ENCODE results near the gene RNF138.

Gene RNF138

GRCh38 chr18:32114293-32114942 is 22.7 kb downstream of the RNF138 start:
- TF ChIP-seq CTCF (IDR thresholded peaks at IDR 0.05) = no peak
- H3K27ac ChIP-seq = no peak overlapping the region

GRCh38 chr18:32122039-32122438 is 30.4 kb downstream of the RNF138 start:
- peaks cover 86% of the 10 kb centered on the region for H3K36me3 ChIP-seq
- H3K4me3 ChIP-seq (ENCODE audit: low read depth in 1 of 2, low read length in 1 of 2) = no peak overlapping the region
- no peak overlapping the region for H3K27ac ChIP-seq
- H3K27me3 ChIP-seq = no peaks in the 10 kb centered on the region
- no peaks in the 10 kb centered on the region for H3K9me3 ChIP-seq
- no peak for TF ChIP-seq CTCF (IDR thresholded peaks at IDR 0.05)
- no peaks in the 10 kb centered on the region for H3K4me1 ChIP-seq (ENCODE audit: control insufficient read depth in 1 of 2, insufficient read depth in 1 of 2, low read depth in 1 of 2, low read length in 1 of 2)

More at GRCh38 chr18:32114293-32114942, 22.7 kb downstream of the RNF138 start:
- no peaks in the 10 kb centered on the region for H3K9me3 ChIP-seq
- H3K27me3 ChIP-seq = no peaks in the 10 kb centered on the region
- H3K36me3 ChIP-seq = peaks cover 61% of the 10 kb centered on the region
- no peak overlapping the region for H3K4me3 ChIP-seq (ENCODE audit: low read depth in 1 of 2, low read length in 1 of 2)
- peaks cover 25 to 34% of the 10 kb centered on the region in 2 experiments for H3K4me1 ChIP-seq (ENCODE audit: control insufficient read depth in 1 of 2, insufficient read depth in 1 of 2, low read depth in 1 of 2, low read length in 1 of 2)

GRCh38 chr18:32126538-32126937 is 34.9 kb downstream of the RNF138 start:
- Histone ChIP-seq H3K27ac (no peak overlapping the region), H3K36me3 (peaks cover 98% of the 10 kb centered on the region), H3K4me1 (ENCODE audit: control insufficient read depth in 1 of 2, insufficient read depth in 1 of 2, low read depth in 1 of 2, low read length in 1 of 2) (no peaks in the 10 kb centered on the region), H3K4me3 (ENCODE audit: low read depth in 1 of 2, low read length in 1 of 2) (no peak overlapping the region), H3K9me3 (no peaks in the 10 kb centered on the region), H3K27me3 (no peaks in the 10 kb centered on the region)
- no peak for TF ChIP-seq CTCF (IDR thresholded peaks at IDR 0.05)

- H3K27ac ChIP-seq = no peak overlapping the region
- peaks cover 24% of the 10 kb centered on the region for H3K36me3 ChIP-seq
- H3K4me1 ChIP-seq (ENCODE audit: control insufficient read depth in 1 of 2, insufficient read depth in 1 of 2, low read depth in 1 of 2, low read length in 1 of 2) = no peaks in the 10 kb centered on the region
- no peak for TF ChIP-seq CTCF (IDR thresholded peaks at IDR 0.05)
- H3K27me3 ChIP-seq = no peaks in the 10 kb centered on the region
- H3K4me3 ChIP-seq (ENCODE audit: low read depth in 1 of 2, low read length in 1 of 2) = no peak overlapping the region
- no peaks in the 10 kb centered on the region for H3K9me3 ChIP-seq
These were observed 44.0 kb downstream of the RNF138 start for GRCh38 chr18:32135625-32136024.

- no peaks in the 10 kb centered on the region for H3K4me1 ChIP-seq (ENCODE audit: control insufficient read depth in 1 of 2, insufficient read depth in 1 of 2, low read depth in 1 of 2, low read length in 1 of 2)
- H3K4me3 ChIP-seq (ENCODE audit: low read depth in 1 of 2, low read length in 1 of 2) = no peak overlapping the region
- H3K27me3 ChIP-seq = no peaks in the 10 kb centered on the region
- H3K27ac ChIP-seq = no peak overlapping the region
- TF ChIP-seq CTCF (IDR thresholded peaks at IDR 0.05) = no peak
- peaks cover 5% of the 10 kb centered on the region for H3K36me3 ChIP-seq
- H3K9me3 ChIP-seq = no peaks in the 10 kb centered on the region
These were observed 46.8 kb downstream of the RNF138 start for GRCh38 chr18:32138332-32138982.
